ENCODE results near the gene MICAL3.
"Not testable (repeated sequence)": the region's sequence is repeated elsewhere in the genome, so short reads cannot be mapped to it uniquely, and the experiment has no call there.

Gene MICAL3

GRCh38 chr22:17881366-17881765 lies 143.0 kb downstream of the MICAL3 start:
- H3K4me3 ChIP-seq (ENCODE audit: low read depth, low read length): no peak overlapping the region
- DNase-seq (ENCODE audit: low read depth): no peak

GRCh38 chr22:17880468-17880867 lies 143.9 kb downstream of the MICAL3 start:
- no peak for DNase-seq (ENCODE audit: low read depth)
- no peak overlapping the region for H3K4me3 ChIP-seq (ENCODE audit: low read depth, low read length)

GRCh38 chr22:17880020-17880419 lies 144.3 kb downstream of the MICAL3 start:
- no peak overlapping the region for H3K4me3 ChIP-seq (ENCODE audit: low read depth, low read length)
- DNase-seq (ENCODE audit: low read depth): no peak

GRCh38 chr22:17878941-17879340 lies 145.4 kb downstream of the MICAL3 start:
- no peak overlapping the region for H3K4me3 ChIP-seq (ENCODE audit: low read depth, low read length)
- no peak for DNase-seq (ENCODE audit: low read depth)

- no peak overlapping the region for H3K4me3 ChIP-seq (ENCODE audit: low read depth, low read length)
- DNase-seq (ENCODE audit: low read depth): no peak
Measured at GRCh38 chr22:17878186-17878694, 146.1 kb downstream of the MICAL3 start.

- not testable (repeated sequence) for H3K4me3 ChIP-seq (ENCODE audit: low read depth, low read length); DNase-seq (ENCODE audit: low read depth)
Measured at GRCh38 chr22:17876878-17877855, 147.2 kb downstream of the MICAL3 start.

- DNase-seq (ENCODE audit: low read depth): no peak
Measured at GRCh38 chr22:17876306-17876831, 148.0 kb downstream of the MICAL3 start.

GRCh38 chr22:17875631-17876030 lies 148.7 kb downstream of the MICAL3 start:
- no peak for DNase-seq (ENCODE audit: low read depth)
- no peak overlapping the region for H3K4me3 ChIP-seq (ENCODE audit: low read depth, low read length)

More at GRCh38 chr22:17876306-17876831, 148.0 kb downstream of the MICAL3 start:
- no peak overlapping the region for H3K4me3 ChIP-seq (ENCODE audit: low read depth, low read length)

GRCh38 chr22:17875156-17875555 lies 149.2 kb downstream of the MICAL3 start:
- no peak overlapping the region for H3K4me3 ChIP-seq (ENCODE audit: low read depth, low read length)
- no peak for DNase-seq (ENCODE audit: low read depth)

- DNase-seq (ENCODE audit: low read depth): no peak
- no peak overlapping the region for H3K4me3 ChIP-seq (ENCODE audit: low read depth, low read length)
Measured at GRCh38 chr22:17874231-17874905, 150.0 kb downstream of the MICAL3 start.

- no peak for DNase-seq (ENCODE audit: low read depth)
- H3K4me3 ChIP-seq (ENCODE audit: low read depth, low read length): no peak overlapping the region
Measured at GRCh38 chr22:17873804-17874203, 150.6 kb downstream of the MICAL3 start.

GRCh38 chr22:17873116-17873515 lies 151.2 kb downstream of the MICAL3 start:
- H3K4me3 ChIP-seq (ENCODE audit: low read depth, low read length): no peak overlapping the region
- no peak for DNase-seq (ENCODE audit: low read depth)

- no peak for DNase-seq (ENCODE audit: low read depth)
- H3K4me3 ChIP-seq (ENCODE audit: low read depth, low read length): no peak overlapping the region
Measured at GRCh38 chr22:17872471-17872870, 151.9 kb downstream of the MICAL3 start.

GRCh38 chr22:17871726-17872458 lies 152.5 kb downstream of the MICAL3 start:
- H3K4me3 ChIP-seq (ENCODE audit: low read depth, low read length): no peak overlapping the region
- no peak for DNase-seq (ENCODE audit: low read depth)

- no peak overlapping the region for H3K4me3 ChIP-seq (ENCODE audit: low read depth, low read length)
- DNase-seq (ENCODE audit: low read depth): no peak
Measured at GRCh38 chr22:17870407-17870806, 154.0 kb downstream of the MICAL3 start.

GRCh38 chr22:17869285-17870096 lies 154.9 kb downstream of the MICAL3 start:
- no peak for DNase-seq (ENCODE audit: low read depth)
- H3K4me3 ChIP-seq (ENCODE audit: low read depth, low read length): no peak overlapping the region

GRCh38 chr22:17868771-17869170 lies 155.6 kb downstream of the MICAL3 start:
- no peak overlapping the region for H3K4me3 ChIP-seq (ENCODE audit: low read depth, low read length)
- DNase-seq (ENCODE audit: low read depth): no peak

GRCh38 chr22:17867160-17867785 lies 157.1 kb downstream of the MICAL3 start:
- DNase-seq (ENCODE audit: low read depth): no peak
- H3K4me3 ChIP-seq (ENCODE audit: low read depth, low read length): no peak overlapping the region
